Measurements from ENCODE around the gene PVALB. TPM values are rescaled to one million over a fixed set of nuclear protein-coding genes. Genes with fewer than 3 reads are reported as not detected.

PVALB gene
- polyA plus RNA-seq, 2 of the 4 experiments (the other 2 are of a cell fraction): not detected

- no peak for DNase-seq (ENCODE audit: low read depth in 1 of 2, low spot score in 1 of 2)
- Histone ChIP-seq H3K9me3 (0 out of 3 replicates have a peak, but pooled peaks cover 2% of the 10 kb centered on the region), H3K4me2 (no peak overlapping the region), H3K27ac (no peak overlapping the region), H3K4me1 (no peaks in the 10 kb centered on the region), H3K4me3 (no peak overlapping the region)
- TF ChIP-seq BCL3 (IDR thresholded peaks at IDR 0.05) (no peak), BHLHE40 (IDR thresholded peaks at IDR 0.05; ENCODE audit: low read depth, low read length) (no peak), CEBPB (IDR thresholded peaks at IDR 0.05) (no peak), MAZ (IDR thresholded peaks at IDR 0.05; ENCODE audit: borderline replicate concordance, low read depth, low read length) (no peak), CBX8 (IDR thresholded peaks at IDR 0.05) (no peak), POLR2A (IDR thresholded peaks at IDR 0.05; ENCODE audit: low read length) (no peak), KDM5A (IDR thresholded peaks at IDR 0.05) (no peak), SREBF2 (IDR thresholded peaks at IDR 0.05) (no peak), POLR2AphosphoS2 (conservative IDR thresholded peaks at IDR 0.05; ENCODE audit: low read length) (no peak)
- ATAC-seq: no peak
- ChIA-PET CTCF (interaction anchor here (1.2 to 2.8 kb wide), 3 partner anchors 12 to 20 kb away, joined by 3 to 13 read pairs (median 3); no protein-coding TSS in a partner anchor), POLR2A (no interaction called here)
- WGBS (ENCODE audit: missing lambda C conversion rate): 89% methylated on average over 4 of the region's 10 CpGs
- no peak for FAIRE-seq
Observed at GRCh38 chr22:36838119-36839030, 21.5 kb upstream of the PVALB start.

- POLR2A ChIA-PET: no interaction called here
Observed at GRCh38 chr22:36835903-36836302, 19.1 kb upstream of the PVALB start.

More at GRCh38 chr22:36835903-36836302, 19.1 kb upstream of the PVALB start:
- no peak for TF ChIP-seq RFX5 (IDR thresholded peaks at IDR 0.05)
- no peak for TF ChIP-seq ZSCAN20 (CRISPR knock-in tag; IDR thresholded peaks at IDR 0.05)
- TF ChIP-seq ATOH8 (CRISPR knock-in tag; IDR thresholded peaks at IDR 0.05; ENCODE audit: low read depth): no peak
- TF ChIP-seq MAZ (IDR thresholded peaks at IDR 0.05; ENCODE audit: borderline replicate concordance, low read depth, low read length): no peak
- TF ChIP-seq PBX3 (IDR thresholded peaks at IDR 0.05): no peak
- no peak for TF ChIP-seq USF2 (IDR thresholded peaks at IDR 0.05)
- no peak for TF ChIP-seq EHMT2 (IDR thresholded peaks at IDR 0.05; ENCODE audit: low read depth)
- TF ChIP-seq FOSB (CRISPR knock-in tag; IDR thresholded peaks at IDR 0.05): no peak
- no peak for TF ChIP-seq RAD21 (conservative IDR thresholded peaks at IDR 0.05 in 1 of 2, IDR thresholded peaks at IDR 0.05 in 1 of 2)
- TF ChIP-seq POLR2A (IDR thresholded peaks at IDR 0.05; ENCODE audit: low read length): no peak
- no peak for TF ChIP-seq MAX (IDR thresholded peaks at IDR 0.05)
- TF ChIP-seq CBX8 (IDR thresholded peaks at IDR 0.05): no peak
- TF ChIP-seq HOXA7 (CRISPR knock-in tag; IDR thresholded peaks at IDR 0.05): no peak
- TF ChIP-seq TFCP2L1 (CRISPR knock-in tag; IDR thresholded peaks at IDR 0.05): no peak
- no peak for TF ChIP-seq MYC (IDR thresholded peaks at IDR 0.05; ENCODE audit: borderline replicate concordance, low read length)
- TF ChIP-seq CEBPB (IDR thresholded peaks at IDR 0.05): no peak
- no peak for TF ChIP-seq PHF8 (IDR thresholded peaks at IDR 0.05; ENCODE audit: borderline replicate concordance, low read depth)
- no peak overlapping the region for H3K27ac ChIP-seq
- 0 out of 3 replicates have a peak, but pooled peaks cover 2% of the 10 kb centered on the region for H3K9me3 ChIP-seq
- DNase-seq (ENCODE audit: low read depth in 1 of 2, low spot score in 1 of 2): no peak
- no peak for FAIRE-seq
- no peak overlapping the region for H3K4me2 ChIP-seq
- H3K4me3 ChIP-seq: no peak overlapping the region
- H3K4me1 ChIP-seq: no peaks in the 10 kb centered on the region
- no peak for ATAC-seq
- CTCF ChIA-PET: interaction anchor here (1.3 to 2.1 kb wide), 2 partner anchors 8 to 20 kb away, joined by 5 to 8 read pairs; no protein-coding TSS in a partner anchor
- 19% methylated on average over 5 of the region's 5 CpGs for WGBS (ENCODE audit: missing lambda C conversion rate)

Data from A549 (cell line).